Prostate gland (tissue), 2 donors: Measurements from ENCODE around the gene SPATA2L. TPM values are rescaled to one million over a fixed set of nuclear protein-coding genes. Genes with fewer than 3 reads are reported as not detected.

Experiments used
- DNase-seq: peaks from one replicate; pipeline ENCODE4 v3.0.0-alpha.2; 2019; ENCODE audit warnings: low spot score
- H3K27ac ChIP-seq, 2 donors: fragments of 200-600 bp; sonication (generic); 2 replicates each; pipeline ENCODE4 v1.5.1; 2017 to 2019
- H3K27me3 ChIP-seq: fragments of 200-600 bp; sonication (generic); replicated peaks from 2 replicates; pipeline ENCODE4 v1.5.1; 2019; ENCODE audit not compliant: insufficient read depth
- H3K36me3 ChIP-seq, 2 donors: fragments of 200-600 bp; sonication (generic); 1 replicate in 1 of 2; 2 replicates in 1 of 2; pipeline versions ENCODE4 v1.5.1 to v1.8.1; 2017 to 2019
- H3K4me1 ChIP-seq: fragments of 200-600 bp; sonication (generic); replicated peaks from 2 replicates; pipeline ENCODE4 v1.5.1; 2019
- H3K4me3 ChIP-seq, 2 donors: fragments of 200-600 bp; sonication (generic); 2 replicates each; pipeline ENCODE4 v1.5.1; 2017 to 2019
- H3K9me3 ChIP-seq: fragments of 200-600 bp; sonication (generic); 2 replicates; pipeline ENCODE4 v1.5.1; 2017
- CTCF ChIP-seq, 4 experiments: fragments of 200-600 bp in 2 of 4; fragments of 450-650 bp in 2 of 4; sonication (generic) in 2 of 4; IDR thresholded peaks; 1 replicate in 3 of 4; 2 replicates in 1 of 4; pipeline ENCODE4 v1.5.1; 2016 to 2019; ENCODE audit warnings: antibody characterized with exemption in 4 of 4, mild to moderate bottlenecking in 2 of 4, moderate library complexity in 2 of 4
- POLR2A ChIP-seq: fragments of 450-650 bp; IDR thresholded peaks from one replicate; pipeline ENCODE4 v1.6.1; 2016; ENCODE audit warnings: antibody characterized with exemption, mild to moderate bottlenecking
- POLR2AphosphoS5 ChIP-seq: sonication (generic); formaldehyde crosslinking; IDR thresholded peaks from one replicate; pipeline ENCODE4 v1.6.1; 2017; ENCODE audit warnings: antibody characterized with exemption
- WGBS: methylation state at CpG from one replicate; pipeline ENCODE4 v1.1.5; 2018; 5-methylcytosine and 5-hydroxymethylcytosine counted together
- intact Hi-C: fragments of 100-400 bp; cut with DNase I; formaldehyde crosslinking; loops from one replicate; pipeline ENCODE4 v1.14.2; 2022
- total RNA-seq, 2 donors: library from RNA; depleted of rRNA; stranded (reverse); fragments of >200 nt; gene quantifications; one replicate each; pipeline ENCODE4 v1.1.0, GENCODE V29; 2016

Gene SPATA2L
- total RNA-seq, 2 donors from 2014 or later = 15.6 to 19.7 TPM

- Histone ChIP-seq H3K27ac (peak overlapping the region; percentile 91 to 98), H3K4me1 (peaks cover 17% of the 10 kb centered on the region), H3K36me3 (no peaks in the 10 kb centered on the region), H3K27me3 (no peaks in the 10 kb centered on the region), H3K9me3 (no peaks in the 10 kb centered on the region), H3K4me3 (peak overlapping the region; percentile 72 to 97)
- 0% methylated on average over 19 of the region's 29 CpGs for WGBS
- no peak for DNase-seq
- intact Hi-C loops = loop anchor here (5.0 kb wide), 1 partner anchor 152 kb away; the partner anchor contains the start of gene TCF25
- TF ChIP-seq POLR2AphosphoS5 (no peak), POLR2A (no peak), CTCF (IDR thresholded peaks at IDR 0.05) (no peak)
These were observed 19.0 kb upstream of the SPATA2L start for GRCh38 chr16:89720551-89720812.

- intact Hi-C loops = no loop called here
- Histone ChIP-seq H3K27ac (no peak overlapping the region), H3K4me3 (no peak overlapping the region), H3K4me1 (peaks cover 14% of the 10 kb centered on the region), H3K9me3 (no peaks in the 10 kb centered on the region), H3K36me3 (no peaks in the 10 kb centered on the region), H3K27me3 (no peaks in the 10 kb centered on the region)
- no peak for DNase-seq
- 84% methylated on average over 24 of the region's 24 CpGs for whole genome bisulfite sequencing
- TF ChIP-seq CTCF (IDR thresholded peaks at IDR 0.05) (no peak), POLR2A (no peak), POLR2AphosphoS5 (no peak)
These were observed 16.4 kb upstream of the SPATA2L start for GRCh38 chr16:89717688-89718505.

DNA sequence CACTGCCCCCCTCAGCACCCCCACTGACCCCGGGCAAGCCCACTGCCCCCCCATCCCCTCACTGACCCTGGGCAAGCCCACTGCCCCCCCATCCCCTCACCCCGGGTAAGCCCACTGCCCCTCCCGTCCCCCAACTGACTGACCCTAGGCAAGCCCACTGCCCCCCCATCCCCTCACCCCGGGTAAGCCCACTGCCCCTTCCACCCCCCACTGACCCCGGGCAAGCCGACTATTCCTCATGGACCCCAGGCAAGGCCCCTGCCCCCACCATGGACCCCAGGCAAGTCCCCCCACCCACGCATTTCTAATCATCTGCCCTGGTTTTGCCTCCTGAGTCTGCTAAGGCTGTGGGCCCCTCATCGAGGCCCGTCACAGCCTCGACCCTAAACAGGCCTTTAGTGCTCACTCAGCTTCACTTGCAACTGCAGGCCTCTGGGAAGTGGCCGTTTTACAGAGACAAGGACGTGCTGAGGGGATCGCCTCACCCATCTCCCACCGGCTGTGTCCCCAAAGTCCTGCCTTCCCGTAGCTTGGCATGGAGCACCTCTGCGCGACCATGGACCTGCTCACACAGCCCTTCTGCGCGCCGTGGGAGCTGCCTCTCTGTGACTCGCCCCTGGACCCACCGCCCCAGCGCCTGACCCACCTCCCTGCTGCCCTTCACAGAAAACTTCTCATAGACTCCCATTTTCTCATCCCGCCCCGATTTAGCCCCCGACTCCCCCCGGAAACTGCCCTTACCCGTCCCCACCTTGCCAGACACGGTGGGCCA is 15.6 kb upstream of the SPATA2L start:
- no peak overlapping the region for H3K4me3 ChIP-seq
- intact Hi-C loops = no loop called here
- DNase-seq = no peak
- TF ChIP-seq POLR2AphosphoS5 = no peak
- TF ChIP-seq POLR2A = no peak
- TF ChIP-seq CTCF (IDR thresholded peaks at IDR 0.05) = no peak
- H3K27ac ChIP-seq = no peak overlapping the region
- no peaks in the 10 kb centered on the region for H3K9me3 ChIP-seq
- H3K4me1 ChIP-seq = peaks cover 6% of the 10 kb centered on the region
- H3K27me3 ChIP-seq = no peaks in the 10 kb centered on the region
- no peaks in the 10 kb centered on the region for H3K36me3 ChIP-seq
- 86% methylated on average over 29 of the region's 29 CpGs for WGBS

- Histone ChIP-seq H3K9me3 (no peaks in the 10 kb centered on the region), H3K4me1 (peaks cover 5% of the 10 kb centered on the region), H3K4me3 (no peak overlapping the region), H3K27me3 (no peaks in the 10 kb centered on the region), H3K36me3 (no peaks in the 10 kb centered on the region), H3K27ac (no peak overlapping the region)
- DNase-seq = no peak
- intact Hi-C loops = no loop called here
- 91% methylated on average over 15 of the region's 15 CpGs for WGBS
- no peak for TF ChIP-seq POLR2AphosphoS5
- TF ChIP-seq CTCF (IDR thresholded peaks at IDR 0.05) = no peak
- TF ChIP-seq POLR2A = no peak
These were observed 15.0 kb upstream of the SPATA2L start for GRCh38 chr16:89716493-89716892.
